Heart left ventricle (tissue), 16 donors: ENCODE measurements around the gene COLGALT1. TPM values are rescaled to one million over a fixed set of nuclear protein-coding genes. Genes with fewer than 3 reads are reported as not detected.
"Not testable (repeated sequence)": the region's sequence is repeated elsewhere in the genome, so short reads cannot be mapped to it uniquely, and the experiment has no call there.

Source experiments
- ATAC-seq, 4 donors: fragments of 200-7000 bp; cut with Tn5 transposase; one replicate each; pipeline ENCODE4 v1.9.1; 2020 to 2022; ENCODE audit warnings: moderate library complexity in 4 of 4, mild to moderate bottlenecking in 3 of 4, moderate number of reproducible peaks in 1 of 4
- DNase-seq, 5 donors: peaks; one replicate each; pipeline ENCODE4 v3.0.0-alpha.2; 2020
- H3K27ac ChIP-seq, 12 donors: fragments of 200-600 bp; sonication (generic) in 4 of 12; one replicate each; pipeline versions ENCODE4 v1.5.0 to v1.8.0; 2016 to 2022; ENCODE audit warnings: mild to moderate bottlenecking in 2 of 12
- H3K27me3 ChIP-seq, 9 donors: fragments of 200-600 bp; sonication (generic) in 2 of 9; one replicate each; pipeline versions ENCODE4 v1.5.1 to v1.8.0; 2016 to 2022; ENCODE audit warnings: mild to moderate bottlenecking in 3 of 9
- H3K36me3 ChIP-seq, 9 donors: fragments of 200-600 bp; sonication (generic) in 2 of 9; one replicate each; pipeline versions ENCODE4 v1.5.0 to v1.8.0; 2018 to 2022; ENCODE audit warnings: mild to moderate bottlenecking in 2 of 9
- H3K4me1 ChIP-seq, 12 donors: fragments of 200-600 bp; sonication (generic) in 4 of 12; one replicate each; pipeline versions ENCODE4 v1.5.0 to v1.8.0; 2016 to 2022; ENCODE audit warnings: mild to moderate bottlenecking in 3 of 12
- H3K4me3 ChIP-seq, 12 donors: fragments of 200-600 bp; sonication (generic) in 4 of 12; one replicate each; pipeline versions ENCODE4 v1.5.0 to v1.8.0; 2017 to 2022; ENCODE audit warnings: mild to moderate bottlenecking in 9 of 12, moderate library complexity in 4 of 12
- H3K9me3 ChIP-seq, 12 donors: fragments of 200-600 bp; sonication (generic) in 4 of 12; one replicate each; pipeline versions ENCODE4 v1.5.0 to v1.8.0; 2016 to 2022; ENCODE audit warnings: mild to moderate bottlenecking in 1 of 12
- CTCF ChIP-seq, 12 donors: fragments of 200-600 bp; sonication (generic) in 4 of 12; IDR thresholded peaks; one replicate each; pipeline versions ENCODE4 v1.5.0 to v1.8.0; 2018 to 2022; ENCODE audit warnings: antibody characterized with exemption in 12 of 12, mild to moderate bottlenecking in 5 of 12
- POLR2A ChIP-seq, 2 donors: fragments of 450-650 bp; IDR thresholded peaks; one replicate each; pipeline ENCODE4 v1.6.1; 2017; ENCODE audit warnings: antibody characterized with exemption in 2 of 2, mild to moderate bottlenecking in 2 of 2, moderate library complexity in 2 of 2
- WGBS, 4 donors: extraction: QIAGEN DNeasy Blood & Tissue Kit in 2 of 4; methylation state at CpG; one replicate each; pipeline versions ENCODE4 v1.1.5 to v1.1.7; 2013 to 2018; 5-methylcytosine and 5-hydroxymethylcytosine counted together
- intact Hi-C, 10 donors: fragments of 100-400 bp; cut with DNase I; formaldehyde crosslinking; loops; one replicate each; pipeline versions ENCODE4 v1.11.1 to v1.14.2; 2022
- long read RNA-seq, 3 donors: library from polyadenylated mRNA; unstranded; transcript quantifications; one replicate each; pipeline ENCODE4 v2.0.0, GENCODE V29; 2020 to 2021
- polyA plus RNA-seq, 2 donors: library from polyadenylated mRNA; stranded (reverse); fragments of 200-250 nt; gene quantifications; one replicate each; pipeline ENCODE4 v1.2.3, GENCODE V29; 2013
- total RNA-seq, 9 donors: library from RNA; depleted of rRNA in 2 of 9; stranded (reverse); fragments of >200 nt in 2 of 9; fragmentation: NEBNext Ultra II Directional in 3 of 9; extraction: Animal tissue kit (Norgen Biotek cat#: 25700) in 3 of 9; gene quantifications; one replicate each; pipeline versions ENCODE4 v1.1.0 to v1.2.4, GENCODE V29; 2016 to 2023
- donor health status: ischemic (EF 13 %, LVEDD 7.1; RV severe dilation, severe dysfunction).
- donor health status: healthy with polysubstance abuse.
- donor health status: DM: no; HTN: yes; CAD: no.
- donor health status: DM: no; HTN: no; CAD: no.
- donor health status: ischemic (EF 25% LVEDD 6.9; RV normal size, moderate dysfunction).
- donor health status: ischemic (EF 25% LVEDD 5.7; RV mildly dilated, moderate dysfunction).
- donor health status: healthy.
- donor health status: DM: yes; HTN: yes; CAD: no.
- donor health status: ischemic (EF 35%, LVEDD 5.7; RV mildly dilated, moderate dysfunction).
- donor health status: nonischemic (EF 11% LVEDD 7.7; RV severe dilation, severe dysfunction).
- donor health status: DM: yes; HTN: yes; CAD: no.
- donor health status: PGD.
- donor health status: ischemic (EF 29% LVEDD 5.4; RV normal size, mild dysfunction).
- donor health status: nonischemic (EF 23%, LVEDD 6.1; RV moderate dilation, normal function).

Gene COLGALT1
- total RNA-seq (100 to 1,000 TPM in 1 of 9 donors, 10 to 100 TPM in 8; 23.7 to 117 (median 32.6) TPM), polyA plus RNA-seq (10 to 100 TPM; 16.1 to 49.8 TPM)
- long read RNA-seq, donor 1, transcript COLGALT1-201 (12 exons, 3,704 nt), result major isoform, 14 of 37 reads
- long read RNA-seq, donor 1, transcript COLGALT1-202 (2 exons, 2,941 nt), result minor isoform, 8 of 37 reads
- long read RNA-seq, donor 1, partial matches to known transcripts, result 13 of 37 reads
- long read RNA-seq, donor 1, other reads (novel, unspliced or antisense), result 2 of 37 reads
- long read RNA-seq, donor 2, transcript COLGALT1-202 (2 exons, 2,941 nt), result major isoform, 14 of 47 reads
- long read RNA-seq, donor 2, partial matches to known transcripts, result 19 of 47 reads
- long read RNA-seq, donor 2, other reads (novel, unspliced or antisense), result 11 of 47 reads
- long read RNA-seq, donor 3, transcript COLGALT1-201 (12 exons, 3,704 nt), result major isoform, 26 of 66 reads
- long read RNA-seq, donor 3, transcript COLGALT1-202 (2 exons, 2,941 nt), result minor isoform, 14 of 66 reads
- long read RNA-seq, donor 3, partial matches to known transcripts, result 20 of 66 reads
- long read RNA-seq, donor 3, other reads (novel, unspliced or antisense), result 6 of 66 reads

- DNase-seq (peak; percentile 99), ATAC-seq (peak; percentile 96 to 98 (median 96))
- Histone ChIP-seq H3K4me1 (peaks cover 3 to 70% (median 40%) of the 10 kb centered on the region in 12 donors), H3K4me3 (peak within 1 kb of the TSS; percentile 71 to 98 (median 88)), H3K36me3 (peaks cover 0 to 31% (median 27%) of the 10 kb centered on the region in 9 donors), H3K27me3 (no peaks in the 10 kb centered on the region), H3K27ac (peak within 1 kb of the TSS; percentile 68 to 97 (median 86)), H3K9me3 (peaks cover 0 to 4% (median 0%) of the 10 kb centered on the region in 12 donors)
- TF ChIP-seq CTCF (IDR thresholded peaks at IDR 0.05) (no peak), POLR2A (IDR thresholded peaks at IDR 0.05) (peak in 1 of 2 donors; percentile 50)
- intact Hi-C loops, result loop anchor here in 3 of 10 donors (5.0 to 10.0 kb wide), 2 partner anchors 43 to 81 kb away; partner anchors contain the start of genes PGLS (in 2 of the 3) and SLC27A1 (in 1 of the 3)
- 0 to 1% (median 0%) methylated on average over 13 to 64 of the region's 64 CpGs for WGBS, 4 donors
These were observed at the start of gene COLGALT1 for GRCh38 chr19:17555480-17555928. Gene COLGALT1 (plus strand): TSS chr19:17555649. CDS start chr19:17555714, 65 bp downstream.

GRCh38 chr19:17506745-17507144, 48.7 kb upstream of the COLGALT1 start:
- WGBS, 4 donors, result 68 to 83% (median 78%) methylated on average over 9 of the region's 9 CpGs

GRCh38 chr19:17508558-17508933, 46.9 kb upstream of the COLGALT1 start:
- H3K9me3 ChIP-seq, DNase-seq, ATAC-seq, H3K27me3 ChIP-seq, H3K4me3 ChIP-seq, intact Hi-C loops: not testable (repeated sequence)
- Histone ChIP-seq H3K27ac (peak overlapping the region in 5 of 12 donors; percentile 15 to 59 (median 18)), H3K4me1 (peaks cover 0 to 37% (median 21%) of the 10 kb centered on the region in 12 donors), H3K36me3 (peaks cover 0 to 28% (median 12%) of the 10 kb centered on the region in 9 donors)
- WGBS, 4 donors, result 89 to 97% (median 93%) methylated on average over 3 of the region's 3 CpGs

More at GRCh38 chr19:17506745-17507144, 48.7 kb upstream of the COLGALT1 start:
- H3K27ac ChIP-seq, result peak overlapping the region in 1 of 12 donors; percentile 13
- peaks cover 0 to 41% (median 23%) of the 10 kb centered on the region in 9 donors for H3K36me3 ChIP-seq
- ATAC-seq (no peak), DNase-seq (no peak)
- H3K27me3 ChIP-seq, result no peaks in the 10 kb centered on the region
- intact Hi-C loops, result no loop called here
- TF ChIP-seq POLR2A (IDR thresholded peaks at IDR 0.05) (no peak), CTCF (IDR thresholded peaks at IDR 0.05) (no peak)
- H3K4me1 ChIP-seq, result peaks cover 0 to 23% (median 13%) of the 10 kb centered on the region in 12 donors
- H3K4me3 ChIP-seq, result no peak overlapping the region
- no peaks in the 10 kb centered on the region for H3K9me3 ChIP-seq

GRCh38 chr19:17510220-17510993, 45.0 kb upstream of the COLGALT1 start:
- Histone ChIP-seq H3K9me3 (no peaks in the 10 kb centered on the region), H3K27ac (peak overlapping the region in 11 of 12 donors; percentile 98 to 100 (median 99)), H3K4me1 (peaks cover 0 to 42% (median 21%) of the 10 kb centered on the region in 12 donors), H3K4me3 (peak overlapping the region; percentile 69 to 100 (median 88)), H3K36me3 (peaks cover 0 to 13% (median 6%) of the 10 kb centered on the region in 9 donors), H3K27me3 (no peaks in the 10 kb centered on the region)
- ATAC-seq (no peak), DNase-seq (no peak)
- WGBS, 4 donors, result 39 to 56% (median 49%) methylated on average over 13 of the region's 13 CpGs
- TF ChIP-seq POLR2A (IDR thresholded peaks at IDR 0.05) (no peak), CTCF (IDR thresholded peaks at IDR 0.05) (no peak)
- intact Hi-C loops, result loop anchor here in 4 of 10 donors (5.0 to 10.0 kb wide), 3 partner anchors 43 to 54 kb away; partner anchors contain the start of gene COLGALT1 (in 2 of the 4)
